NCI-H2081 (cell line): ENCODE results near the gene TGFBR2.
"Not testable (repeated sequence)": the region's sequence is repeated elsewhere in the genome, so short reads cannot be mapped to it uniquely, and the experiment has no call there.

Experiments used
- DNase-seq, 2 experiments: peaks; one replicate each; lab custom pipeline; 2025; lab: John Stamatoyannopoulos, UW

The TGFBR2 gene

GRCh38 chr3:30657914-30658313 lies 51.5 kb downstream of the TGFBR2 start:
- DNase-seq, result no peak

GRCh38 chr3:30658328-30659052 lies 52.1 kb downstream of the TGFBR2 start:
- DNase-seq, result no peak

GRCh38 chr3:30659270-30660130 lies 53.1 kb downstream of the TGFBR2 start:
- no peak for DNase-seq

GRCh38 chr3:30660136-30660535 lies 53.7 kb downstream of the TGFBR2 start:
- DNase-seq, result no peak

GRCh38 chr3:30660656-30661055 lies 54.3 kb downstream of the TGFBR2 start:
- DNase-seq, result no peak

GRCh38 chr3:30661098-30661873 lies 54.9 kb downstream of the TGFBR2 start:
- no peak for DNase-seq

GRCh38 chr3:30662836-30663235 lies 56.4 kb downstream of the TGFBR2 start:
- DNase-seq, result no peak

- no peak for DNase-seq
Observed at GRCh38 chr3:30663533-30664241, 57.3 kb downstream of the TGFBR2 start.

GRCh38 chr3:30664459-30664858 lies 58.1 kb downstream of the TGFBR2 start:
- DNase-seq, result no peak

GRCh38 chr3:30664884-30665283 lies 58.5 kb downstream of the TGFBR2 start:
- no peak for DNase-seq

- no peak for DNase-seq
Observed at GRCh38 chr3:30665539-30665938, 59.1 kb downstream of the TGFBR2 start.

- DNase-seq, result no peak
Observed at GRCh38 chr3:30666572-30667279, 60.3 kb downstream of the TGFBR2 start.

GRCh38 chr3:30667280-30667651 lies 60.9 kb downstream of the TGFBR2 start:
- no peak for DNase-seq

GRCh38 chr3:30668051-30668609 lies 61.7 kb downstream of the TGFBR2 start:
- no peak for DNase-seq

GRCh38 chr3:30669360-30669934 lies 63.0 kb downstream of the TGFBR2 start:
- not testable (repeated sequence) for DNase-seq

- no peak for DNase-seq
Observed at GRCh38 chr3:30670292-30670691, 63.9 kb downstream of the TGFBR2 start.

GRCh38 chr3:30671527-30672286 lies 65.3 kb downstream of the TGFBR2 start:
- no peak for DNase-seq

- no peak for DNase-seq
Observed at GRCh38 chr3:30672287-30672735, 65.9 kb downstream of the TGFBR2 start.

GRCh38 chr3:30672959-30673358 lies 66.6 kb downstream of the TGFBR2 start:
- DNase-seq, result no peak
